SK-N-MC (cell line): ENCODE results near the gene HIF1A.
"Not testable (repeated sequence)": the region's sequence is repeated elsewhere in the genome, so short reads cannot be mapped to it uniquely, and the experiment has no call there.

Experiments
- DNase-seq: peaks from one replicate; pipeline ENCODE4 v3.0.0-alpha.2; 2011; ENCODE audit warnings: low read depth, low spot score
- H3K27ac ChIP-seq: fragments of 200-600 bp; sonication (generic); 2 replicates; pipeline ENCODE4 v1.5.1; 2016; ENCODE audit warnings: mixed run types
- H3K36me3 ChIP-seq: fragments of 200-600 bp; sonication (generic); 2 replicates; pipeline ENCODE4 v1.6.1; 2017; ENCODE audit warnings: antibody characterized with exemption, low read length, mixed read lengths; ENCODE audit not compliant: insufficient read depth
- H3K4me3 ChIP-seq: fragments of 200-600 bp; sonication (generic); 2 replicates; pipeline ENCODE4 v1.5.1; 2016
- H3K9ac ChIP-seq: fragments of 200-600 bp; sonication (generic); 2 replicates; pipeline ENCODE4 v1.8.0; 2017; ENCODE audit warnings: mixed run types, mixed read lengths; ENCODE audit not compliant: insufficient read length
- H3K9me3 ChIP-seq: fragments of 200-600 bp; sonication (generic); 2 replicates; pipeline ENCODE4 v1.6.1; 2017; ENCODE audit warnings: low read depth, mild to moderate bottlenecking, antibody characterized with exemption, low read length, moderate library complexity, mixed read lengths
- EZH2 ChIP-seq: fragments of 200-600 bp; sonication (generic); IDR thresholded peaks from one replicate; pipeline ENCODE4 v1.6.1; 2017; ENCODE audit warnings: antibody characterized with exemption
- FOXP2 ChIP-seq: optimal IDR thresholded peaks from 2 replicates; pipeline ENCODE3; 2011; ENCODE audit warnings: mild to moderate bottlenecking, moderate library complexity; ENCODE audit not compliant: insufficient read depth; ENCODE audit errors: extremely low read length, control extremely low read depth
- POLR2AphosphoS5 ChIP-seq: IDR thresholded peaks from 2 replicates; pipeline ENCODE4 v1.6.1; 2012; ENCODE audit warnings: mild to moderate bottlenecking, low read depth, low read length, borderline replicate concordance

The HIF1A gene

DNA sequence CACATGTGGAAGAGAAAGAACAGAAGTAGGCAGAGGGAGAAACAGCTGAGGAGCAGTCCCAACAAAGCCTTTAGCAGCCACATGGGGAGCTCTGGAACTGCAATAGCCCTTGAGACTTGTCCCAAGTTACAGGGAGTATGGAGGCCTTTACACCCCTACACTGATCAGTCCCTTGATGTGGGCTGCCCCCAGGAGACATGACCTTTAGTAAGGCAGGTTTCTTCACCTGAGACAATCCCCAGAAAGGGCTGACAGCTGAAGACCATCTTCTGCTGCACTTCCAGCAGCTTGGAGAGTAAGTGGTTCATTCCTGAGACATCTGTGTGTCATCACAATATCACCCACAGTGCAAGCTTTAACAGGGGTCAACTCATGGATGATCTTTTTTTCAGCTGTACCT, 58.3 kb downstream of the HIF1A start:
- H3K9ac ChIP-seq: no peak overlapping the region
- TF ChIP-seq FOXP2 (no peak), EZH2 (no peak), POLR2AphosphoS5 (no peak)
- no peak overlapping the region for H3K4me3 ChIP-seq
- H3K27ac ChIP-seq: no peak overlapping the region
- no peaks in the 10 kb centered on the region for H3K9me3 ChIP-seq
- DNase-seq: no peak
- H3K36me3 ChIP-seq: no peaks in the 10 kb centered on the region

DNA sequence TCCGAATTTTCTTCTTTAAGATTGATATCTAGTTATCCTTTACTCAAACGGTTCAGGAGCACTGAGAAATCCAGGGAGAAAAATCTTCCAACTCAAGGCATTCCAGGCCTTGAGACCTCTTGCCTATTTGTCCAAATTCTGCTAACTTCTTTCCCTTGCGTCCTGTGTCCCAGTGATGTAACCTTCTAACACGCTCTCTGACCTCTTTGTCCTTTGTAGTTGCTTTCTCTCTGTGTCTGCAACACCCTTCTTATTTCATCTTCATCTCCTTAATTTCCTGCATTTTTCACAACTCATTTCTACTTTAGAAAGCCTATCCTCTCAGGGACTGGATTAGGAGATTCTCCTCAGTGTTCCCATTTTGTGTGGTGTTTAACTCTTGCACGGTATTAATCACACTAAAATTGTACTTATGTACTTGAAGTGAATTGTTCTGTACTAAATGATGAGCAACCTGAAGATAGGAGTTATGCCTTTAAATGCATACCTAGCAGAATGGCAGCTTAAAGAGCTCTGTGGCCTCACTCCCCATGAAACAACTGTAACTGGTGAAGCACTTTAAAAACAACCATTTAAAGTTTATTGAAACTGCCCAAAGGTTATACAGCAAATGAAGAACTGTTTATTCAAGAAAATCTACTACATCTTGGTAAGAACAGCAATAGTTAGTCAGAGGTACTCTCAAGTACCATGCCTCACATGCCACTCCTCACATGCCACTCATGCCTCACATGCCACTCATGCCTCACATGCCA, 59.5 kb downstream of the HIF1A start:
- no peaks in the 10 kb centered on the region for H3K36me3 ChIP-seq
- no peak for TF ChIP-seq EZH2
- no peak for TF ChIP-seq POLR2AphosphoS5
- no peak for TF ChIP-seq FOXP2
- H3K27ac ChIP-seq: peak overlapping the region; percentile 34; the same call in 1 of the 2 replicates
- no peak for DNase-seq
- no peak overlapping the region for H3K9ac ChIP-seq
- H3K4me3 ChIP-seq: no peak overlapping the region
- no peaks in the 10 kb centered on the region for H3K9me3 ChIP-seq

DNA sequence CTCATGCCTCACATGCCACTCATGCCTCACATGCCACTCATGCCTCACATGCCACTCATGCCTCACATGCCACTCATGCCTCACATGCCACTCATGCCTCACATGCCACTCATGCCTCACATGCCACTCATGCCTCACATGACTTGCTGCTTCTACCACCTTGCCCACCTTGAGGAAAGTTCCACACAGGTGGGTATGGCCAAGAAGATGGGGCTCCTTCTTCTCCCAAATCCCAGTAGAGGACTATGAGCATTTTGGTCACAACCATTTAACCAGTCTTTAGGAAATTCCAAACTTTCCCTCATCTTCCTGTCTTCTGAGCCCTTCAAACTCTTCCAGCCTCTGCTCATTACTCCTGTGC, 60.0 kb downstream of the HIF1A start:
- H3K9me3 ChIP-seq, H3K9ac ChIP-seq, DNase-seq, H3K27ac ChIP-seq, H3K4me3 ChIP-seq, H3K36me3 ChIP-seq: not testable (repeated sequence)

- Histone ChIP-seq H3K36me3 (no peaks in the 10 kb centered on the region), H3K27ac (no peak overlapping the region), H3K9me3 (no peaks in the 10 kb centered on the region), H3K9ac (no peak overlapping the region), H3K4me3 (no peak overlapping the region)
- no peak for DNase-seq
- no peak for TF ChIP-seq POLR2AphosphoS5
- no peak for TF ChIP-seq EZH2
- TF ChIP-seq FOXP2: no peak
Observed at GRCh38 chr14:61756135-61756534, 60.8 kb downstream of the HIF1A start.

- TF ChIP-seq EZH2: no peak
- no peak for TF ChIP-seq POLR2AphosphoS5
- TF ChIP-seq FOXP2: no peak
- Histone ChIP-seq H3K27ac (no peak overlapping the region), H3K9ac (no peak overlapping the region), H3K36me3 (no peaks in the 10 kb centered on the region), H3K4me3 (no peak overlapping the region), H3K9me3 (no peaks in the 10 kb centered on the region)
- DNase-seq: no peak
Observed at GRCh38 chr14:61759878-61760277, 64.6 kb downstream of the HIF1A start.

DNA sequence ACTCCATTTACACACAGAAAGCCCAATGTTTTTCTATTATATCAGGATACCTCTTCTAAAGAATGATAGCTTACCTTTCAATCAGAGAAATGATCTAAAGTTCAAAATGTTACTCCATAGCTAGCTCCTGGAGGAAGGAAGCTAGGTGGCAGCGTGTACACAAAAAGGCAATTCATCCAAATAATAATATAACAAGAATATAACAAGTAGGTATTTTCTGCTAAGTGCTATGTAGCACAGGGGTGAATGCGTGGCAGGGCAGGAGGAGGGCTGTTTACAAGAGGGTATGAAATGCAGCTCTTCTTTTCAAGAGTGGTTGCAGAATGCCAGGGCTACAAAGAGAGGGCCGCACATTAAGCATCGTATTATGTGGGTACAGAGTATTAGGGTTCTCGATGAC, 66.2 kb downstream of the HIF1A start:
- Histone ChIP-seq H3K27ac (peak overlapping the region; percentile 91), H3K4me3 (peak overlapping the region; percentile 99), H3K9ac (peak overlapping the region; percentile 88), H3K9me3 (no peaks in the 10 kb centered on the region), H3K36me3 (0 out of 2 replicates have a peak, but pooled peaks cover 6% of the 10 kb centered on the region)
- TF ChIP-seq POLR2AphosphoS5 (no peak), EZH2 (no peak)
- no peak for DNase-seq

GRCh38 chr14:61761959-61762786, 66.9 kb downstream of the HIF1A start, which contains the start of gene SNAPC1:
TSS of gene SNAPC1 (plus strand) at chr14:61762420. CDS start at chr14:61762461, 41 bp downstream.
- peak within 1 kb of the TSS; percentile 99 for H3K4me3 ChIP-seq
- peak within 1 kb of the TSS; percentile 88 for H3K9ac ChIP-seq
- peak within 1 kb of the TSS; percentile 91 for H3K27ac ChIP-seq
- TF ChIP-seq FOXP2: no peak
- TF ChIP-seq EZH2: no peak
- TF ChIP-seq POLR2AphosphoS5: peak; percentile 95
- DNase-seq: peak; percentile 93
- no peaks in the 10 kb centered on the region for H3K9me3 ChIP-seq
- peaks cover 10% of the 10 kb centered on the region; the same call in 1 of the 2 replicates for H3K36me3 ChIP-seq

GRCh38 chr14:61764342-61765122, 69.2 kb downstream of the HIF1A start:
- H3K4me3 ChIP-seq: peak overlapping the region; percentile 99
- peaks cover 29% of the 10 kb centered on the region for H3K36me3 ChIP-seq
- H3K27ac ChIP-seq: peak overlapping the region; percentile 40; the same call in 1 of the 2 replicates
- no peak for DNase-seq
- H3K9me3 ChIP-seq: no peaks in the 10 kb centered on the region
- TF ChIP-seq POLR2AphosphoS5 (no peak), FOXP2 (no peak), EZH2 (no peak)
- H3K9ac ChIP-seq: peak overlapping the region; percentile 87
